K562 (cell line): ENCODE results near the gene RBFOX1. TPM values are rescaled to one million over a fixed set of nuclear protein-coding genes. Genes with fewer than 3 reads are reported as not detected.

Experiments
- ATAC-seq: fragments of 200-7000 bp; cut with Tn5 transposase; 3 replicates; pipeline ENCODE4 v1.9.1; 2020; ENCODE audit warnings: moderate library complexity
- BruUV-seq: library from RNA; stranded (reverse); fragments of 400-500 nt; replicated peaks from 2 replicates; lab custom pipeline; 2021; lab: Mats Ljungman, UMichigan
- CTCF ChIA-PET: fragments of 300-600 bp; formaldehyde crosslinking; extraction: SDS; loops from one replicate; lab custom pipeline; 2021; ENCODE audit warnings: low intra/inter-chr PET ratio; lab: Yijun Ruan, JAX
- POLR2A ChIA-PET: fragments of 300-600, 350-650 bp; sonication (Branson Sonifier 250); formaldehyde crosslinking; extraction: SDS; loops from one replicate; lab custom pipeline; 2021; ENCODE audit warnings: antibody characterized with exemption, inconsistent platforms; lab: Yijun Ruan, JAX
- DNase-seq, 4 experiments: peaks; one replicate each; pipeline versions ENCODE4 v3.0.0 to v3.0.0-alpha.2; 2011 to 2018; ENCODE audit warnings: low spot score in 3 of 4, mixed read lengths in 3 of 4; ENCODE audit errors: extremely low read depth in 1 of 4
- FAIRE-seq: peaks from 2 replicates; lab custom pipeline; 2011; peaks lifted over from hg19 to GRCh38; lab: Jason Lieb, UNC
- H2AFZ ChIP-seq: 2 replicates; pipeline ENCODE4 v1.6.0; 2011; ENCODE audit warnings: low read depth, low read length, control low read depth, inconsistent platforms
- H3K27ac ChIP-seq: fragments of 200-600 bp; 3 replicates; pipeline ENCODE4 v1.8.0; 2011; ENCODE audit warnings: low read depth, mild to moderate bottlenecking, control low read depth, inconsistent platforms, low read length, moderate library complexity, mixed read lengths; ENCODE audit errors: extremely low read depth
- H3K27me3 ChIP-seq, 2 experiments: fragments of 300-600 bp in 1 of 2; 2 replicates in 1 of 2; 3 replicates in 1 of 2; pipeline versions ENCODE4 v1.6.0 to v1.8.0; 2011; ENCODE audit warnings: inconsistent platforms in 2 of 2, low read length in 2 of 2, mild to moderate bottlenecking in 1 of 2, mixed read lengths in 1 of 2, moderate library complexity in 1 of 2; ENCODE audit not compliant: control insufficient read depth in 2 of 2, insufficient read depth in 2 of 2
- H3K36me3 ChIP-seq: fragments of 300-600 bp; 3 replicates; pipeline ENCODE4 v1.8.0; 2011; ENCODE audit warnings: mild to moderate bottlenecking, low read length, inconsistent platforms; ENCODE audit not compliant: control insufficient read depth, insufficient read depth
- H3K4me1 ChIP-seq, 2 experiments: fragments of 200-600 bp in 1 of 2; replicated peaks in 1 of 2; 2 replicates in 1 of 2; 3 replicates in 1 of 2; pipeline versions ENCODE4 v1.5.1 to v1.8.0; 2011; ENCODE audit warnings: inconsistent platforms in 2 of 2, low read length in 2 of 2, mild to moderate bottlenecking in 1 of 2, mixed read lengths in 1 of 2, moderate library complexity in 1 of 2; ENCODE audit not compliant: control insufficient read depth in 2 of 2, insufficient read depth in 2 of 2
- H3K4me2 ChIP-seq: 2 replicates; pipeline ENCODE4 v1.6.1; 2011; ENCODE audit warnings: low read length, control low read depth, inconsistent platforms, mixed read lengths; ENCODE audit not compliant: insufficient read depth
- H3K4me3 ChIP-seq: fragments of 200-600 bp; sonication (generic), shearing (Covaris generic); 2 replicates; pipeline ENCODE4 v1.5.1; 2016; ENCODE audit warnings: control low read depth, inconsistent platforms
- H3K79me2 ChIP-seq: fragments of 200-600 bp; 3 replicates; pipeline ENCODE4 v1.8.0; 2011; ENCODE audit warnings: low read length, inconsistent platforms; ENCODE audit not compliant: control insufficient read depth, insufficient read depth
- H3K9ac ChIP-seq, 2 experiments: 2 replicates each; pipeline versions ENCODE4 v1.6.0 to v1.6.1; 2011; ENCODE audit warnings: low read depth in 2 of 2, low read length in 2 of 2, control low read depth in 1 of 2, inconsistent platforms in 1 of 2, mild to moderate bottlenecking in 1 of 2, mixed read lengths in 1 of 2; ENCODE audit not compliant: insufficient read depth in 1 of 2
- H3K9me1 ChIP-seq: one replicate; pipeline ENCODE4 v1.6.0; 2011; ENCODE audit warnings: inconsistent platforms, mild to moderate bottlenecking, low read length, moderate library complexity; ENCODE audit not compliant: control insufficient read depth, insufficient read depth
- H3K9me3 ChIP-seq: replicated peaks from 2 replicates; pipeline ENCODE4 v1.5.1; 2011; ENCODE audit warnings: low read depth, low read length, inconsistent platforms; ENCODE audit not compliant: control insufficient read depth, insufficient read depth
- H4K20me1 ChIP-seq: replicated peaks from 2 replicates; pipeline ENCODE4 v1.6.1; 2011; ENCODE audit warnings: low read length, inconsistent platforms, mixed read lengths; ENCODE audit not compliant: control insufficient read depth, insufficient read depth
- BRD9 ChIP-seq: fragments of 450-650 bp; IDR thresholded peaks from 2 replicates; pipeline ENCODE4 v1.6.1; 2018; ENCODE audit warnings: low read depth; ENCODE audit not compliant: partially characterized antibody
- CBFA2T3 ChIP-seq: fragments of 450-650 bp; IDR thresholded peaks from 2 replicates; pipeline ENCODE4 v1.6.1; 2017
- E2F1 ChIP-seq: sonication (generic); formaldehyde crosslinking; IDR thresholded peaks from 2 replicates; pipeline ENCODE4 v1.8.1; 2023; ENCODE audit warnings: mild to moderate bottlenecking, missing genetic modification reagents, moderate library complexity
- HLTF ChIP-seq: fragments of 450-650 bp; IDR thresholded peaks from 2 replicates; pipeline ENCODE4 v1.6.1; 2016
- MITF ChIP-seq: IDR thresholded peaks from 2 replicates; pipeline ENCODE4 v1.6.1; 2014; ENCODE audit warnings: antibody characterized with exemption
- PHF20 ChIP-seq: fragments of 450-650 bp; IDR thresholded peaks from 2 replicates; pipeline ENCODE4 v1.6.1; 2018; ENCODE audit not compliant: partially characterized antibody
- RAD21 ChIP-seq, 2 experiments: fragments of 250-450 bp in 1 of 2; fragments of 450-650 bp in 1 of 2; sonication (Bioruptor Pico) in 1 of 2; formaldehyde crosslinking in 1 of 2; IDR thresholded peaks in 1 of 2; conservative IDR thresholded peaks in 1 of 2; 2 replicates each; pipeline versions ENCODE4 v1.4.0 to v1.8.0; 2020 to 2022; ENCODE audit warnings: mild to moderate bottlenecking in 2 of 2, moderate library complexity in 1 of 2
- RERE ChIP-seq: sonication (generic); formaldehyde crosslinking; IDR thresholded peaks from 2 replicates; pipeline ENCODE4 v1.8.0; 2023; ENCODE audit warnings: missing genetic modification reagents, mild to moderate bottlenecking, borderline replicate concordance
- RFX5 ChIP-seq: IDR thresholded peaks from 2 replicates; pipeline ENCODE4 v1.6.1; 2011; ENCODE audit warnings: low read depth, mild to moderate bottlenecking, improper control_type of control experiment, low read length
- TCF7 ChIP-seq: sonication (generic); IDR thresholded peaks from 2 replicates; pipeline ENCODE4 v1.6.1; 2016; ENCODE audit warnings: antibody characterized with exemption, borderline replicate concordance
- YBX1 ChIP-seq: fragments of 450-650 bp; IDR thresholded peaks from 2 replicates; pipeline ENCODE4 v1.7.1; 2016; ENCODE audit warnings: mild to moderate bottlenecking
- ZNF324 ChIP-seq: fragments of 250-450 bp; sonication (Bioruptor Pico); IDR thresholded peaks from 2 replicates; pipeline ENCODE4 v1.4.0; 2020; ENCODE audit warnings: mild to moderate bottlenecking
- WGBS: fragments of 100-300 bp; shearing (Covaris generic); methylation state at CpG from one replicate; pipeline ENCODE4 v1.1.6; 2016; ENCODE audit warnings: low coverage, mixed read lengths; ENCODE audit not compliant: insufficient coverage; ENCODE audit errors: missing lambda C conversion rate; 5-methylcytosine and 5-hydroxymethylcytosine counted together
- in situ Hi-C: fragments of 300-500 bp; cut with MboI; formaldehyde crosslinking; loops from 4 replicates; pipeline ENCODE4 v1.15.0; 2018; ENCODE audit warnings: inconsistent platforms, mixed read lengths
- intact Hi-C: fragments of 100-400 bp; cut with micrococcal nuclease; formaldehyde crosslinking; loops from 2 replicates; pipeline ENCODE4 v1.14.2; 2022
- polyA plus RNA-seq, 8 experiments: library from polyadenylated mRNA; depleted of rRNA in 4 of 8; stranded (reverse) in 5 of 8; unstranded in 3 of 8; fragments of >200 nt; fragmentation: Nextera tagmentation in 2 of 8; fragmentation: Illumina TruSeq in 1 of 8; extraction: Ambion mirVana in 2 of 8; extraction: Trizol in 1 of 8; gene quantifications; 2 replicates each; pipeline versions ENCODE4 v1.2.1 to v1.2.3, GENCODE V29; 2011 to 2014; ENCODE audit warnings: inconsistent platforms in 1 of 8, missing spikeins in 1 of 8
- total RNA-seq, 7 experiments: library from RNA; depleted of rRNA in 6 of 7; stranded (reverse); fragments of >200 nt in 6 of 7; fragmentation: Illumina TruSeq in 2 of 7; extraction: Trizol in 2 of 7; gene quantifications; 2 replicates each; pipeline versions ENCODE4 v1.2.1 to v1.2.3, GENCODE V29; 2011 to 2021; ENCODE audit warnings: low replicate concordance in 1 of 7
- TF ChIP-seq, protein P1 (sequence below): fragments of 450-650 bp; formaldehyde crosslinking; IDR thresholded peaks from 2 replicates; pipeline ENCODE4 v1.4.0; 2022; ENCODE audit warnings: missing genetic modification characterization

The RBFOX1 gene
- total and polyA plus RNA-seq, 9 of the 15 experiments (the other 6 are each of a cell fraction or from before 2014, with no cell fraction given) = 0.03 TPM; not detected in 8

DNA sequence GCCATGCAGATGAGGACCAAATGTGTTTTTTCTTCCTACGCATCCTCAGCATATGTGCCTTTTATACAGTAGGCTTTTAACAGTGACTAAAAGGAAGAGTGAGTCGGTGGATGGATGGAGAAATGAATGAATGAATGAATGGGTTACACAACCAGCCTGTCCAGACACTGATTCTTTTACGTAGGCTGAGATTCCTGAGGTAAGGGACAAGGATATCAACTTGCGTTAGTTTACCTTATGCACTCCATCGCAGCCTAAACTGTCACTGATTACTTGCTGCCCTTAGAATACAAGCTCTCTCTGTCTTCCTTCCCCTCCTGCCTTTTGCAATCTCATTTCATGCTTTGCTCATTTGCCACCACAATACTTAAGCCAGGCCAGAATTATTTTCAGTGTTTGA, 59.0 kb downstream of the RBFOX1 start (continued):
- TF ChIP-seq, protein P1, sequence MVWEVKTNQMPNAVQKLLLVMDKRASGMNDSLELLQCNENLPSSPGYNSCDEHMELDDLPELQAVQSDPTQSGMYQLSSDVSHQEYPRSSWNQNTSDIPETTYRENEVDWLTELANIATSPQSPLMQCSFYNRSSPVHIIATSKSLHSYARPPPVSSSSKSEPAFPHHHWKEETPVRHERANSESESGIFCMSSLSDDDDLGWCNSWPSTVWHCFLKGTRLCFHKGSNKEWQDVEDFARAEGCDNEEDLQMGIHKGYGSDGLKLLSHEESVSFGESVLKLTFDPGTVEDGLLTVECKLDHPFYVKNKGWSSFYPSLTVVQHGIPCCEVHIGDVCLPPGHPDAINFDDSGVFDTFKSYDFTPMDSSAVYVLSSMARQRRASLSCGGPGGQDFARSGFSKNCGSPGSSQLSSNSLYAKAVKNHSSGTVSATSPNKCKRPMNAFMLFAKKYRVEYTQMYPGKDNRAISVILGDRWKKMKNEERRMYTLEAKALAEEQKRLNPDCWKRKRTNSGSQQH (CRISPR knock-in tag) = no peak
- no peak for TF ChIP-seq RFX5
- no peak for TF ChIP-seq YBX1
- TF ChIP-seq HLTF = no peak

DNA sequence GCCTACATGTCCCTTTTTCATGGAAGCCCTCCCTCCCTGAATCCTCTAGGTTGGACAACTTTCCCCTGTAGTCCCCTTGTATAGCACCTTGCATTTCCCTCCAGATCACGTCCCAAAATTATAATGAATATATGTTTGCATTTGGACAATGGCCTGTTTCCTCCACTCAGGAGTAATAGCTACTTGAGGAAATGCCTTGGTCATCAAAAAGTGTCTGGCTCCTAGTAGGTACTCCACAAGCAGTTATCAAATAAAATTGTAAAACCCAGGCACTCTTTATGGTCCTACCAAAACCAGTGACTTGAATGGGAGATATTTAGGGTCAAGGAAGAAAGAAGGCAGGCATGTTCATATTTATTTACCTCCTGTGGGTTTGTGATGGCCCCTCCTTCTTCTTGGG, 59.6 kb downstream of the RBFOX1 start:
- ChIA-PET POLR2A (no interaction called here), CTCF (no interaction called here)
- intact Hi-C loops = no loop called here
- peaks cover 0 to 2% of the 10 kb centered on the region in 2 experiments; a peak in 1 of 5 replicates for H3K27me3 ChIP-seq
- no TSS peak for BruUV-seq
- ATAC-seq (no peak), FAIRE-seq (no peak), DNase-seq (no peak)
- H4K20me1 ChIP-seq = no peaks in the 10 kb centered on the region; the same call in 1 of the 2 replicates
- no peaks in the 10 kb centered on the region for H3K9me3 ChIP-seq
- no peaks in the 10 kb centered on the region for H3K4me1 ChIP-seq
- H3K9me1 ChIP-seq = no peaks in the 10 kb centered on the region
- H3K9ac ChIP-seq = no peak overlapping the region
- no peak overlapping the region for H2AFZ ChIP-seq
- H3K36me3 ChIP-seq = no peaks in the 10 kb centered on the region
- H3K27ac ChIP-seq = no peak overlapping the region
- H3K4me3 ChIP-seq = no peak overlapping the region
- H3K79me2 ChIP-seq = no peaks in the 10 kb centered on the region
- 0% methylated on average over 1 of the region's 1 CpG for WGBS
- in situ Hi-C loops = no loop called here
- H3K4me2 ChIP-seq = no peak overlapping the region
- TF ChIP-seq PHF20 = no peak
- TF ChIP-seq BRD9 = no peak
- TF ChIP-seq E2F1 (CRISPR knock-in tag) = no peak
- no peak for TF ChIP-seq RERE (CRISPR knock-in tag)
- no peak for TF ChIP-seq MITF
- TF ChIP-seq RAD21 (CRISPR knock-in tag; conservative IDR thresholded peaks at IDR 0.05 in 1 of 2, IDR thresholded peaks at IDR 0.05 in 1 of 2) = no peak
- no peak for TF ChIP-seq TCF7
- no peak for TF ChIP-seq CBFA2T3
- no peak for TF ChIP-seq ZNF324 (CRISPR knock-in tag)
